K562 (cell line): ENCODE measurements around the gene UBE2E2. TPM values are rescaled to one million over a fixed set of nuclear protein-coding genes. Genes with fewer than 3 reads are reported as not detected.

Experiments
- ATAC-seq: fragments of 200-7000 bp; cut with Tn5 transposase; 3 replicates; pipeline ENCODE4 v1.9.1; 2020; ENCODE audit warnings: moderate library complexity
- BruUV-seq: library from RNA; stranded (reverse); fragments of 400-500 nt; replicated peaks from 2 replicates; lab custom pipeline; 2021; lab: Mats Ljungman, UMichigan
- CTCF ChIA-PET: fragments of 300-600 bp; formaldehyde crosslinking; extraction: SDS; loops from one replicate; lab custom pipeline; 2021; ENCODE audit warnings: low intra/inter-chr PET ratio; lab: Yijun Ruan, JAX
- POLR2A ChIA-PET: fragments of 300-600, 350-650 bp; sonication (Branson Sonifier 250); formaldehyde crosslinking; extraction: SDS; loops from one replicate; lab custom pipeline; 2021; ENCODE audit warnings: antibody characterized with exemption, inconsistent platforms; lab: Yijun Ruan, JAX
- DNase-seq, 4 experiments: peaks; one replicate each; pipeline versions ENCODE4 v3.0.0 to v3.0.0-alpha.2; 2011 to 2018; ENCODE audit warnings: low spot score in 3 of 4, mixed read lengths in 3 of 4; ENCODE audit errors: extremely low read depth in 1 of 4
- FAIRE-seq: peaks from 2 replicates; lab custom pipeline; 2011; peaks lifted over from hg19 to GRCh38; lab: Jason Lieb, UNC
- H2AFZ ChIP-seq: 2 replicates; pipeline ENCODE4 v1.6.0; 2011; ENCODE audit warnings: low read depth, low read length, control low read depth, inconsistent platforms
- H3K27ac ChIP-seq: fragments of 200-600 bp; 3 replicates; pipeline ENCODE4 v1.8.0; 2011; ENCODE audit warnings: low read depth, mild to moderate bottlenecking, control low read depth, inconsistent platforms, low read length, moderate library complexity, mixed read lengths; ENCODE audit errors: extremely low read depth
- H3K27me3 ChIP-seq, 2 experiments: fragments of 300-600 bp in 1 of 2; 2 replicates in 1 of 2; 3 replicates in 1 of 2; pipeline versions ENCODE4 v1.6.0 to v1.8.0; 2011; ENCODE audit warnings: inconsistent platforms in 2 of 2, low read length in 2 of 2, mild to moderate bottlenecking in 1 of 2, mixed read lengths in 1 of 2, moderate library complexity in 1 of 2; ENCODE audit not compliant: control insufficient read depth in 2 of 2, insufficient read depth in 2 of 2
- H3K36me3 ChIP-seq: fragments of 300-600 bp; 3 replicates; pipeline ENCODE4 v1.8.0; 2011; ENCODE audit warnings: mild to moderate bottlenecking, low read length, inconsistent platforms; ENCODE audit not compliant: control insufficient read depth, insufficient read depth
- H3K4me1 ChIP-seq, 2 experiments: fragments of 200-600 bp in 1 of 2; replicated peaks in 1 of 2; 2 replicates in 1 of 2; 3 replicates in 1 of 2; pipeline versions ENCODE4 v1.5.1 to v1.8.0; 2011; ENCODE audit warnings: inconsistent platforms in 2 of 2, low read length in 2 of 2, mild to moderate bottlenecking in 1 of 2, mixed read lengths in 1 of 2, moderate library complexity in 1 of 2; ENCODE audit not compliant: control insufficient read depth in 2 of 2, insufficient read depth in 2 of 2
- H3K4me2 ChIP-seq: 2 replicates; pipeline ENCODE4 v1.6.1; 2011; ENCODE audit warnings: low read length, control low read depth, inconsistent platforms, mixed read lengths; ENCODE audit not compliant: insufficient read depth
- H3K4me3 ChIP-seq: fragments of 200-600 bp; sonication (generic), shearing (Covaris generic); 2 replicates; pipeline ENCODE4 v1.5.1; 2016; ENCODE audit warnings: control low read depth, inconsistent platforms
- H3K79me2 ChIP-seq: fragments of 200-600 bp; 3 replicates; pipeline ENCODE4 v1.8.0; 2011; ENCODE audit warnings: low read length, inconsistent platforms; ENCODE audit not compliant: control insufficient read depth, insufficient read depth
- H3K9ac ChIP-seq, 2 experiments: 2 replicates each; pipeline versions ENCODE4 v1.6.0 to v1.6.1; 2011; ENCODE audit warnings: low read depth in 2 of 2, low read length in 2 of 2, control low read depth in 1 of 2, inconsistent platforms in 1 of 2, mild to moderate bottlenecking in 1 of 2, mixed read lengths in 1 of 2; ENCODE audit not compliant: insufficient read depth in 1 of 2
- H3K9me1 ChIP-seq: one replicate; pipeline ENCODE4 v1.6.0; 2011; ENCODE audit warnings: inconsistent platforms, mild to moderate bottlenecking, low read length, moderate library complexity; ENCODE audit not compliant: control insufficient read depth, insufficient read depth
- H3K9me3 ChIP-seq: replicated peaks from 2 replicates; pipeline ENCODE4 v1.5.1; 2011; ENCODE audit warnings: low read depth, low read length, inconsistent platforms; ENCODE audit not compliant: control insufficient read depth, insufficient read depth
- H4K20me1 ChIP-seq: replicated peaks from 2 replicates; pipeline ENCODE4 v1.6.1; 2011; ENCODE audit warnings: low read length, inconsistent platforms, mixed read lengths; ENCODE audit not compliant: control insufficient read depth, insufficient read depth
- DACH1 ChIP-seq: fragments of 450-650 bp; IDR thresholded peaks from 2 replicates; pipeline ENCODE4 v1.6.1; 2018; ENCODE audit not compliant: partially characterized antibody
- HDAC2 ChIP-seq: fragments of 450-650 bp; IDR thresholded peaks from 2 replicates; pipeline ENCODE4 v1.6.1; 2016; ENCODE audit warnings: mild to moderate bottlenecking
- KLF10 ChIP-seq: fragments of 250-450 bp; sonication (Bioruptor Pico); IDR thresholded peaks from 2 replicates; pipeline ENCODE4 v1.6.1; 2021; ENCODE audit warnings: matching md5 sums
- NFE2L1 ChIP-seq: fragments of 450-650 bp; IDR thresholded peaks from 2 replicates; pipeline ENCODE4 v1.6.1; 2016; ENCODE audit warnings: missing genetic modification characterization, low read depth, mild to moderate bottlenecking, missing compliant biosample characterization, moderate library complexity, borderline replicate concordance
- PKNOX1 ChIP-seq: fragments of 450-650 bp; IDR thresholded peaks from 2 replicates; pipeline ENCODE4 v1.6.1; 2016
- POLR2H ChIP-seq: IDR thresholded peaks from 2 replicates; pipeline ENCODE4 v1.6.1; 2016; ENCODE audit warnings: missing genetic modification characterization, low read depth, mild to moderate bottlenecking, control low read depth, missing compliant biosample characterization, moderate library complexity
- SP2 ChIP-seq: IDR thresholded peaks from 2 replicates; pipeline ENCODE4 v1.6.1; 2011; ENCODE audit warnings: mild to moderate bottlenecking, low read depth, low read length, moderate library complexity; ENCODE audit not compliant: poor library complexity, severe bottlenecking; ENCODE audit errors: extremely low read depth
- ZBTB33 ChIP-seq: sonication (generic); formaldehyde crosslinking; IDR thresholded peaks from 2 replicates; pipeline ENCODE4 v1.8.1; 2023; ENCODE audit warnings: mild to moderate bottlenecking, missing genetic modification reagents
- ZFPM2 ChIP-seq: fragments of 250-450 bp; sonication (Bioruptor Pico); IDR thresholded peaks from 2 replicates; pipeline ENCODE4 v1.5.1; 2022; ENCODE audit warnings: mild to moderate bottlenecking
- ZNF274 ChIP-seq: IDR thresholded peaks from 2 replicates; pipeline ENCODE4 v1.6.1; 2011; ENCODE audit warnings: low read depth, mild to moderate bottlenecking, low read length, moderate library complexity, borderline replicate concordance
- ZNF561 ChIP-seq: fragments of 450-650 bp; formaldehyde crosslinking; conservative IDR thresholded peaks from 2 replicates; pipeline ENCODE4 v1.4.0; 2020; ENCODE audit warnings: mild to moderate bottlenecking, moderate library complexity
- WGBS: fragments of 100-300 bp; shearing (Covaris generic); methylation state at CpG from one replicate; pipeline ENCODE4 v1.1.6; 2016; ENCODE audit warnings: low coverage, mixed read lengths; ENCODE audit not compliant: insufficient coverage; ENCODE audit errors: missing lambda C conversion rate; 5-methylcytosine and 5-hydroxymethylcytosine counted together
- in situ Hi-C: fragments of 300-500 bp; cut with MboI; formaldehyde crosslinking; loops from 4 replicates; pipeline ENCODE4 v1.15.0; 2018; ENCODE audit warnings: inconsistent platforms, mixed read lengths
- intact Hi-C: fragments of 100-400 bp; cut with micrococcal nuclease; formaldehyde crosslinking; loops from 2 replicates; pipeline ENCODE4 v1.14.2; 2022
- polyA plus RNA-seq, 8 experiments: library from polyadenylated mRNA; depleted of rRNA in 4 of 8; stranded (reverse) in 5 of 8; unstranded in 3 of 8; fragments of >200 nt; fragmentation: Nextera tagmentation in 2 of 8; fragmentation: Illumina TruSeq in 1 of 8; extraction: Ambion mirVana in 2 of 8; extraction: Trizol in 1 of 8; gene quantifications; 2 replicates each; pipeline versions ENCODE4 v1.2.1 to v1.2.3, GENCODE V29; 2011 to 2014; ENCODE audit warnings: inconsistent platforms in 1 of 8, missing spikeins in 1 of 8
- total RNA-seq, 7 experiments: library from RNA; depleted of rRNA in 6 of 7; stranded (reverse); fragments of >200 nt in 6 of 7; fragmentation: Illumina TruSeq in 2 of 7; extraction: Trizol in 2 of 7; gene quantifications; 2 replicates each; pipeline versions ENCODE4 v1.2.1 to v1.2.3, GENCODE V29; 2011 to 2021; ENCODE audit warnings: low replicate concordance in 1 of 7

The UBE2E2 gene
- total and polyA plus RNA-seq, 9 of the 15 experiments (the other 6 are each of a cell fraction or from before 2014, with no cell fraction given), result 0.22 to 5.1 (median 1.9) TPM

- H4K20me1 ChIP-seq, result no peaks in the 10 kb centered on the region
- no peaks in the 10 kb centered on the region for H3K36me3 ChIP-seq
- no peak overlapping the region for H3K4me2 ChIP-seq
- H3K4me1 ChIP-seq, result no peaks in the 10 kb centered on the region
- no TSS peak for BruUV-seq
- POLR2A ChIA-PET, result no interaction called here
- FAIRE-seq (no peak), ATAC-seq (no peak), DNase-seq (no peak)
- H3K79me2 ChIP-seq, result no peaks in the 10 kb centered on the region
- intact Hi-C loops, result no loop called here
- in situ Hi-C loops, result no loop called here
- TF ChIP-seq KLF10, result no peak
- no peak for TF ChIP-seq HDAC2
- TF ChIP-seq ZBTB33, result no peak
- TF ChIP-seq ZNF274, result no peak
- TF ChIP-seq ZFPM2, result no peak
- TF ChIP-seq SP2, result no peak
- TF ChIP-seq PKNOX1, result no peak
- no peak for TF ChIP-seq NFE2L1
- TF ChIP-seq ZNF561 (CRISPR knock-in tag), result no peak
- TF ChIP-seq POLR2H, result no peak
- TF ChIP-seq DACH1, result no peak
- no peaks in the 10 kb centered on the region for H3K9me1 ChIP-seq
- no peak overlapping the region for H3K4me3 ChIP-seq
- H3K9ac ChIP-seq, result no peak overlapping the region
- H3K27ac ChIP-seq, result no peak overlapping the region
- CTCF ChIA-PET, result no interaction called here
- H2AFZ ChIP-seq, result no peak overlapping the region
- no peaks in the 10 kb centered on the region for H3K27me3 ChIP-seq
- WGBS, result 0% methylated on average over 2 of the region's 2 CpGs
- H3K9me3 ChIP-seq, result no peaks in the 10 kb centered on the region
Measured at GRCh38 chr3:23259515-23259914, 56.4 kb downstream of the UBE2E2 start.
